A673 (cell line): ENCODE data around the gene PDS5A. TPM values are rescaled to one million over a fixed set of nuclear protein-coding genes. Genes with fewer than 3 reads are reported as not detected.
"Not testable (repeated sequence)": the region's sequence is repeated elsewhere in the genome, so short reads cannot be mapped to it uniquely, and the experiment has no call there.

ENCODE experiments used
- BruUV-seq: library from RNA; stranded (reverse); fragments of 400-500 nt; replicated peaks from 2 replicates; lab custom pipeline; 2021; lab: Mats Ljungman, UMichigan
- CTCF ChIA-PET: fragments of 300-600 bp; sonication (Branson Sonifier 250); formaldehyde crosslinking; loops from one replicate; lab custom pipeline; 2022; ENCODE audit warnings: antibody characterized with exemption; lab: Charles Lee
- POLR2A ChIA-PET: fragments of 300-600 bp; sonication (Branson Sonifier 250); formaldehyde crosslinking; loops from one replicate; lab custom pipeline; 2022; ENCODE audit warnings: antibody characterized with exemption; ENCODE audit not compliant: low non-redundant PET; lab: Charles Lee
- DNase-seq: peaks from one replicate; pipeline ENCODE4 v3.0.0-alpha.2; 2015; ENCODE audit warnings: low spot score
- H3K27ac ChIP-seq: fragments of 200-600 bp; sonication (generic); 2 replicates; pipeline ENCODE4 v1.5.1; 2016; ENCODE audit warnings: mixed run types, low read depth, mild to moderate bottlenecking, mixed read lengths, antibody characterized with exemption, low read length; ENCODE audit not compliant: poor library complexity, severe bottlenecking
- H3K27me3 ChIP-seq: fragments of 200-600 bp; sonication (generic); replicated peaks from 2 replicates; pipeline ENCODE4 v1.6.1; 2017; ENCODE audit warnings: mixed run types, low read depth, mild to moderate bottlenecking, mixed read lengths, antibody characterized with exemption, low read length; ENCODE audit not compliant: insufficient read depth, poor library complexity
- H3K36me3 ChIP-seq: fragments of 200-600 bp; sonication (generic); 2 replicates; pipeline ENCODE4 v1.6.1; 2016; ENCODE audit warnings: mixed run types, mild to moderate bottlenecking, mixed read lengths, antibody characterized with exemption, low read length; ENCODE audit not compliant: insufficient read depth, poor library complexity, severe bottlenecking
- H3K4me1 ChIP-seq: fragments of 200-600 bp; sonication (generic); 2 replicates; pipeline ENCODE4 v1.6.1; 2017; ENCODE audit warnings: mixed run types, mild to moderate bottlenecking, mixed read lengths, antibody characterized with exemption, low read length; ENCODE audit not compliant: insufficient read depth, poor library complexity, severe bottlenecking
- H3K4me3 ChIP-seq: fragments of 200-600 bp; sonication (generic); 2 replicates; pipeline ENCODE4 v1.5.1; 2016; ENCODE audit warnings: low read depth, mixed run types, mild to moderate bottlenecking, mixed read lengths, low read length; ENCODE audit not compliant: poor library complexity, severe bottlenecking
- H3K9me3 ChIP-seq: fragments of 200-600 bp; sonication (generic); 2 replicates; pipeline ENCODE4 v1.6.1; 2016; ENCODE audit warnings: mixed run types, low read depth, mild to moderate bottlenecking, mixed read lengths, antibody characterized with exemption, low read length; ENCODE audit not compliant: poor library complexity, severe bottlenecking
- EZH2 ChIP-seq: fragments of 200-600 bp; sonication (generic); IDR thresholded peaks from 2 replicates; pipeline ENCODE4 v1.6.1; 2017; ENCODE audit warnings: borderline replicate concordance, low read depth, mild to moderate bottlenecking, mixed read lengths, antibody characterized with exemption, low read length; ENCODE audit not compliant: poor library complexity, severe bottlenecking
- intact Hi-C: fragments of 100-400 bp; cut with micrococcal nuclease; formaldehyde crosslinking; loops from one replicate; pipeline ENCODE4 v1.10.0; 2022; ENCODE audit not compliant: unreplicated experiment
- total RNA-seq: library from RNA; stranded (reverse); gene quantifications from 2 replicates; pipeline ENCODE4 v1.2.3, GENCODE V29; 2021
- TF ChIP-seq, protein P1 (sequence below): fragments of 300-800, 200-600 bp; sonication (generic); conservative IDR thresholded peaks from 2 replicates; pipeline ENCODE4 v1.5.1; 2017; ENCODE audit warnings: low read depth, mild to moderate bottlenecking, antibody characterized with exemption, low read length, moderate library complexity, mixed read lengths

The PDS5A gene
- total RNA-seq, 1 experiment from 2014 or later, result 104 TPM

DNA sequence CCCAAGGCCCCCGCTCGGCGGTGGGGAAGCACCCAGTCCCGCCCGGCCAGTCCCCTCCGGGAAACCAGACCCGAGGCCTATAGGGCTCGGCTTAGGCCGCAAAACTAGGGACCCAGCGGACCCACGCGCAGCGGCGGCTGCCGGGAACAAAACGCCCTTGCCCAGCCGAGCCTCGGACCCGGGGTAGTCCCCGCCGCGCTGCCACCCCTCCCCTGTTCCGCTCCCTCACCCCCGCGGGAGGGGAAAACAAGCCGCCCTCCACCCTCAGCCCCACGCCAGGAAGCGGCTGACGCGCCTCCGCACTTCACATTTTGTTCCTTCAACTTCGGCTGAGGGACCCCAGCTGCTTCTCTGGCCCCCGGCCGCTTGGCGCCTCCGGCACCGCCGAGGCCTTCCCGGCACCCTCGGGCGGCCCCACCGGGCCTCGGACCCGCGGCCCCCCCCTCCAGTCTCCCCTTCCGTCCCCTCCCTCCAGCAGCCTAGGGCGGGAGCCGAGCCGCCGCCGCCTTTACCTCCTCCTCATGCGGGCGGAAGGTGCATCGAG is 694 bp downstream of the PDS5A start:
- H3K27ac ChIP-seq, result peak overlapping the region; percentile 94
- H3K27me3 ChIP-seq, result no peaks in the 10 kb centered on the region
- no peak for TF ChIP-seq EZH2
- TF ChIP-seq, protein P1, sequence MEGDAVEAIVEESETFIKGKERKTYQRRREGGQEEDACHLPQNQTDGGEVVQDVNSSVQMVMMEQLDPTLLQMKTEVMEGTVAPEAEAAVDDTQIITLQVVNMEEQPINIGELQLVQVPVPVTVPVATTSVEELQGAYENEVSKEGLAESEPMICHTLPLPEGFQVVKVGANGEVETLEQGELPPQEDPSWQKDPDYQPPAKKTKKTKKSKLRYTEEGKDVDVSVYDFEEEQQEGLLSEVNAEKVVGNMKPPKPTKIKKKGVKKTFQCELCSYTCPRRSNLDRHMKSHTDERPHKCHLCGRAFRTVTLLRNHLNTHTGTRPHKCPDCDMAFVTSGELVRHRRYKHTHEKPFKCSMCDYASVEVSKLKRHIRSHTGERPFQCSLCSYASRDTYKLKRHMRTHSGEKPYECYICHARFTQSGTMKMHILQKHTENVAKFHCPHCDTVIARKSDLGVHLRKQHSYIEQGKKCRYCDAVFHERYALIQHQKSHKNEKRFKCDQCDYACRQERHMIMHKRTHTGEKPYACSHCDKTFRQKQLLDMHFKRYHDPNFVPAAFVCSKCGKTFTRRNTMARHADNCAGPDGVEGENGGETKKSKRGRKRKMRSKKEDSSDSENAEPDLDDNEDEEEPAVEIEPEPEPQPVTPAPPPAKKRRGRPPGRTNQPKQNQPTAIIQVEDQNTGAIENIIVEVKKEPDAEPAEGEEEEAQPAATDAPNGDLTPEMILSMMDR, result no peak
- peaks cover 30% of the 10 kb centered on the region for H3K36me3 ChIP-seq
- POLR2A ChIA-PET, result no interaction called here
- H3K4me1 ChIP-seq, result peaks cover 9% of the 10 kb centered on the region
- CTCF ChIA-PET, result interaction anchor here (0.6 kb wide), 1 partner anchor 349 kb away, joined by 3 read pairs; no protein-coding TSS in a partner anchor
- no TSS peak for BruUV-seq
- intact Hi-C loops, result loop anchor here (1.0 to 10.0 kb wide), 4 partner anchors 280 to 508 kb away; partner anchors contain the start of genes SMIM14 and UGDH
- H3K4me3 ChIP-seq, result peak overlapping the region; percentile 100
- H3K9me3 ChIP-seq, result no peaks in the 10 kb centered on the region
- DNase-seq, result peak; percentile 48

DNA sequence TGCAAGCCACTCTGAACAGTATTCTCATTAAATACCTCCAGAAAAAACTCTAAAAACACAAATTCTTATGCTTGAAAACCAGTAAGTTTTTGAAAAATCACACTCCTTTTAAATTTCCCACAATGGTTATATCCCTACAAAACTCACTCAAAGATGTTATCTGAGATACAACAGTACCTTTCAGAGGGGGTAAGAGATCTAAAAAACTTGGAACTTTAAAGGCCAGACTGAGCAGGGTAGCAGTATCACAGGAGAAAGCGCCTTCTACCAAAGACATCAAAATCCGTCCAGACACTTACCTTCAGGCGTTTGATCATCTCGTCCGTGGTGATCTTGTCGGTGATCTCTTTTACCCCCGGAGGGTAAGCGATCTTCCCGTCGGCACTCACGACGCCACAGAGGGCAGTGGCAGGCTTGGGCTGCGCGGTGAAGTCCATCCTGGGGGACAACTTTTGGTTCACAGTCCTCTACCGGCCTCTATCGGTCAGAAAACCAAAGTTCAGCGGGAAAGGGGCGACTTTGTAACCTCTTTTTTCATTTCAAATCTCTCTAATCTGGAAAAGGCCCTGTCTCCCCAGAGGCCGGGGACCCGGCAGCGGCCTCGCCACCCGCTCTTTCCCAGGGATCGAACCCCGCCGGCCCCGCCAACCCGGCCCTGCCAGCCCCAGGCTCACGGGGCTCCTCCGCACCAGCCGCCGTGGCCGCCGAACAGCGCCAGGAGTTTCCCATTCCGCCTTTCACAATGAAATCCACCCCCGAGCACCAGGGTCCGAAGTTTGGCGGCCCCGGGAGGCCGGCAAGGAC is 1.4 kb downstream of the PDS5A start:
- no peaks in the 10 kb centered on the region for H3K27me3 ChIP-seq
- H3K4me3 ChIP-seq, result peak overlapping the region; percentile 100
- H3K36me3 ChIP-seq, result peaks cover 30% of the 10 kb centered on the region
- peak; percentile 85 for DNase-seq
- TF ChIP-seq, protein P1, result peak; percentile 80
- TF ChIP-seq EZH2, result no peak
- ChIA-PET CTCF (interaction anchor here (0.6 kb wide), 1 partner anchor 349 kb away, joined by 3 read pairs; no protein-coding TSS in a partner anchor), POLR2A (no interaction called here)
- H3K27ac ChIP-seq, result peak overlapping the region; percentile 94
- no peaks in the 10 kb centered on the region for H3K9me3 ChIP-seq
- intact Hi-C loops, result loop anchor here (1.0 to 10.0 kb wide), 4 partner anchors 280 to 507 kb away; partner anchors contain the start of genes SMIM14 and UGDH
- no TSS peak for BruUV-seq
- H3K4me1 ChIP-seq, result peaks cover 9% of the 10 kb centered on the region

- TF ChIP-seq, protein P1, result no peak
- POLR2A ChIA-PET, result interaction anchor here (0.6 kb wide), 1 partner anchor 157 kb away, joined by 7 read pairs; no protein-coding TSS in a partner anchor
- peaks cover 34% of the 10 kb centered on the region for H3K36me3 ChIP-seq
- CTCF ChIA-PET, result no interaction called here
- H3K4me3 ChIP-seq, result peak overlapping the region; percentile 100
- DNase-seq, result no peak
- H3K9me3 ChIP-seq, result no peaks in the 10 kb centered on the region
- intact Hi-C loops, result loop anchor here (1.0 to 10.0 kb wide), 4 partner anchors 279 to 506 kb away; partner anchors contain the start of genes SMIM14 and UGDH
- peaks cover 9% of the 10 kb centered on the region for H3K4me1 ChIP-seq
- no peaks in the 10 kb centered on the region for H3K27me3 ChIP-seq
- peak overlapping the region; percentile 94 for H3K27ac ChIP-seq
- BruUV-seq, result no TSS peak
These were observed 2.1 kb downstream of the PDS5A start for GRCh38 chr4:39975488-39976089.

DNA sequence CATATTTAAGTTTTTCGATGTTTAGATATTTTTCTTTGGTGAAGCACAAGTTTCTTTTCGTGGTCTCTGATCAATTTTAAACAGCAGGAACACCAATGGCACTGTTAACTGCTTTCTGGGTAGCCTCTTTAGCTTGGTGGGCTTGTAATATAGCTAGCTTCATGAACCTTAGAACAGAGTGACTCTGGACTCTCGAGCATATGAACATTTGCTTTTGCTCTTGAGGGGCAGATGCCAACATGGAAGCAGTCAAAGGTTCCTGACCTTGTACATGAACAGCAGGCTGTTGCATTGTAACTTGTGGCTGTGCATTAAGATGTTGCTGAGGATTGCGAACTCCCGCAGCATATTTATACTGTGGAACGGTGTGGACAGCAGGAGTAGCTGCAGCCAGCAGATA is 4.7 kb downstream of the PDS5A start:
- POLR2A ChIA-PET, H3K4me1 ChIP-seq, CTCF ChIA-PET, H3K27me3 ChIP-seq, H3K9me3 ChIP-seq, H3K27ac ChIP-seq, H3K4me3 ChIP-seq, BruUV-seq, DNase-seq: not testable (repeated sequence)
- peaks cover 49% of the 10 kb centered on the region for H3K36me3 ChIP-seq
- intact Hi-C loops, result loop anchor here (10.0 kb wide), 1 partner anchor 338 kb away; the partner anchor contains the start of gene SMIM14
